Measurements from ENCODE around the gene FOLH1.

- no peak for TF ChIP-seq CTCF (IDR thresholded peaks at IDR 0.05)
- no peak for TF ChIP-seq POLR2A (IDR thresholded peaks at IDR 0.05)
Measured at GRCh38 chr11:49221112-49221511, 12.7 kb upstream of the FOLH1 start.
